ENCODE results near the gene PNPLA2. TPM values are rescaled to one million over a fixed set of nuclear protein-coding genes. Genes with fewer than 3 reads are reported as not detected.
A peak's percentile ranks its signal among the peaks of the same experiment; 100 is the strongest.

PNPLA2 gene
- total and polyA plus RNA-seq, 2 donors (not counting 1 experiment from before 2014, with no cell fraction given), result 16.2 to 33.9 TPM

- Histone ChIP-seq H3K4me1 (ENCODE audit: control insufficient read depth, extremely low read depth, insufficient read depth, low read length) (no peaks in the 10 kb centered on the region), H2AFZ (ENCODE audit: low read length) (no peak within 1 kb of the TSS), H4K20me1 (ENCODE audit: control insufficient read depth, extremely low read depth, insufficient read depth, low read length) (no peaks in the 10 kb centered on the region), H3K9ac (ENCODE audit: insufficient read depth, low read length) (no peak within 1 kb of the TSS), H3K27me3 (ENCODE audit: control insufficient read depth, insufficient read depth, low read length) (no peaks in the 10 kb centered on the region), H3K9me3 (ENCODE audit: control insufficient read depth, insufficient read depth, low read depth, low read length) (no peaks in the 10 kb centered on the region), H3K4me3 (replicated peaks in 1 of 4; ENCODE audit: control extremely low read depth in 1 of 4, insufficient read depth in 1 of 4, low read depth in 3 of 4, low read length in 4 of 4) (peak within 1 kb of the TSS in 2 of 4 experiments; percentile 36 to 51), H3K4me2 (ENCODE audit: extremely low read depth, insufficient read depth, low read length) (peak within 1 kb of the TSS; percentile 49), H3K36me3 (ENCODE audit: control insufficient read depth, insufficient read depth, low read length) (peaks cover 13% of the 10 kb centered on the region), H3K79me2 (ENCODE audit: control insufficient read depth, insufficient read depth, low read length) (peaks cover 4% of the 10 kb centered on the region), H3K27ac (ENCODE audit: insufficient read depth, low read length) (no peak within 1 kb of the TSS)
- TF ChIP-seq EZH2 (IDR thresholded peaks at IDR 0.05; ENCODE audit: low read length, missing control alignments), result no peak
- TF ChIP-seq CTCF (conservative IDR thresholded peaks at IDR 0.05 in 1 of 2, IDR thresholded peaks at IDR 0.05 in 1 of 2; ENCODE audit: low read depth in 1 of 2, low read length in 2 of 2), result no peak
- DNase-seq (ENCODE audit: low read depth in 2 of 2), result peak; percentile 34 to 56
Observed at GRCh38 chr11:789943-790342, 28.8 kb upstream of the PNPLA2 start, which contains the start of gene CEND1. Gene CEND1 (minus strand): TSS chr11:790090. CDS start chr11:788576, 1,514 bp downstream.

GRCh38 chr11:790721-791564, 27.8 kb upstream of the PNPLA2 start:
- Histone ChIP-seq H2AFZ (ENCODE audit: low read length) (no peak overlapping the region), H3K4me1 (ENCODE audit: control insufficient read depth, extremely low read depth, insufficient read depth, low read length) (no peaks in the 10 kb centered on the region), H3K27ac (ENCODE audit: insufficient read depth, low read length) (no peak overlapping the region), H3K36me3 (ENCODE audit: control insufficient read depth, insufficient read depth, low read length) (peaks cover 13% of the 10 kb centered on the region), H3K27me3 (ENCODE audit: control insufficient read depth, insufficient read depth, low read length) (no peaks in the 10 kb centered on the region), H3K9ac (ENCODE audit: insufficient read depth, low read length) (no peak overlapping the region), H3K4me3 (replicated peaks in 1 of 4; ENCODE audit: control extremely low read depth in 1 of 4, insufficient read depth in 1 of 4, low read depth in 3 of 4, low read length in 4 of 4) (no peak overlapping the region), H4K20me1 (ENCODE audit: control insufficient read depth, extremely low read depth, insufficient read depth, low read length) (no peaks in the 10 kb centered on the region), H3K79me2 (ENCODE audit: control insufficient read depth, insufficient read depth, low read length) (peaks cover 13% of the 10 kb centered on the region), H3K4me2 (ENCODE audit: extremely low read depth, insufficient read depth, low read length) (no peak overlapping the region), H3K9me3 (ENCODE audit: control insufficient read depth, insufficient read depth, low read depth, low read length) (no peaks in the 10 kb centered on the region)
- TF ChIP-seq EZH2 (IDR thresholded peaks at IDR 0.05; ENCODE audit: low read length, missing control alignments) (no peak), CTCF (conservative IDR thresholded peaks at IDR 0.05 in 1 of 2, IDR thresholded peaks at IDR 0.05 in 1 of 2; ENCODE audit: low read depth in 1 of 2, low read length in 2 of 2) (no peak)
- DNase-seq (ENCODE audit: low read depth in 2 of 2), result peak; percentile 26 to 47

DNA sequence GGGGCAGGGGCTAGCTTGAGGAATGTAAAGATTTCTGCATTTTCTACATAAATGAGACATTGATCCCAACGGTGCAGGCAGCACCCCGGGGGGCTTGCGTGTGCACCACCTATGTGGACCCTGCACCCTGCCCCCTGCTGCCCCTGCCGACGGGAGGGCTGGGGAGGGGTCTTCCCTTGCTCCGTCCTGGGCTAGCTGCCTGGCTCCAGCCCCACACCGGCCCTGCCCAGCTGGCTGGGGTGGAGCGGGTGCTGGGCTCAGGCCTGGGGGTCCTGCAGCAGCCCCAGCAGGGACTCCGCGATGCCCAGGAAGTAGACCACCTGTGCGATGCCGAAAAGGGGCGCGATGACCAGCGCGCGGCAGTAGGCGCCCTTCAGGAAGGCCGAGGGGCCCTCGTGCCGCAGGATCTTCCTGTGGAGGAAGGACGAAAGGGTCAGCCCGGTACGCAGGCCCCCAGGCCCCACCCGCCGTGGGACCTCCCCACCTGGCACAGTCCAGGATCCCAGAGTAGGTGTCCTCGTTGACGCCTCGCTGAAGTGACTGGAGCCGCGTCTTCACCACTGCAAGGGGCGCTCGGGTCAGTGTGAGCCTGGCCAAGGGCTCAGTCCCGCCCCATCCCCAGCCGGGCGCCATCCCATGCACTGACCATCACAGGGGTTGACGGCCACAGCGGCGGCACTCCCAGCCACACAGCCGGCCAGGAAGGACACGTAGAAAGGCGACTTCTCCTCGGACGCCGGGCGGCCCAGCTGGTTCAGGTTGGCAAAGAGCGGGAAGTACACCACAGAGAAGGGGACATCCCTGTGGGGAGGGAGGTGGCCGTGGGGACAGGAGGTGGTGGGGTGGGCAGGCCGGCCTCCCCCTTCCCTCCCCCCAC, 26.8 kb upstream of the PNPLA2 start:
- peaks cover 5% of the 10 kb centered on the region for H3K4me1 ChIP-seq (ENCODE audit: control insufficient read depth, extremely low read depth, insufficient read depth, low read length)
- H3K27ac ChIP-seq (ENCODE audit: insufficient read depth, low read length), result no peak overlapping the region
- no peak overlapping the region for H3K4me2 ChIP-seq (ENCODE audit: extremely low read depth, insufficient read depth, low read length)
- no peaks in the 10 kb centered on the region for H4K20me1 ChIP-seq (ENCODE audit: control insufficient read depth, extremely low read depth, insufficient read depth, low read length)
- no peak for DNase-seq (ENCODE audit: low read depth in 2 of 2)
- peaks cover 13% of the 10 kb centered on the region for H3K36me3 ChIP-seq (ENCODE audit: control insufficient read depth, insufficient read depth, low read length)
- TF ChIP-seq CTCF (conservative IDR thresholded peaks at IDR 0.05 in 1 of 2, IDR thresholded peaks at IDR 0.05 in 1 of 2; ENCODE audit: low read depth in 1 of 2, low read length in 2 of 2) (no peak), EZH2 (IDR thresholded peaks at IDR 0.05; ENCODE audit: low read length, missing control alignments) (no peak)
- no peaks in the 10 kb centered on the region for H3K9me3 ChIP-seq (ENCODE audit: control insufficient read depth, insufficient read depth, low read depth, low read length)
- H3K27me3 ChIP-seq (ENCODE audit: control insufficient read depth, insufficient read depth, low read length), result no peaks in the 10 kb centered on the region
- peaks cover 17% of the 10 kb centered on the region for H3K79me2 ChIP-seq (ENCODE audit: control insufficient read depth, insufficient read depth, low read length)
- H3K4me3 ChIP-seq (replicated peaks in 1 of 4; ENCODE audit: control extremely low read depth in 1 of 4, insufficient read depth in 1 of 4, low read depth in 3 of 4, low read length in 4 of 4), result no peak overlapping the region
- no peak overlapping the region for H2AFZ ChIP-seq (ENCODE audit: low read length)
- H3K9ac ChIP-seq (ENCODE audit: insufficient read depth, low read length), result no peak overlapping the region
